Eye (tissue), 1 donor: ENCODE data around the gene ZNF248.
A peak's percentile ranks its signal among the peaks of the same experiment; 100 is the strongest.
"Not testable (repeated sequence)": the region's sequence is repeated elsewhere in the genome, so short reads cannot be mapped to it uniquely, and the experiment has no call there.

Experiments
- DNase-seq: peaks from one replicate; pipeline ENCODE4 v3.0.0-alpha.2; 2015

Gene ZNF248

DNA sequence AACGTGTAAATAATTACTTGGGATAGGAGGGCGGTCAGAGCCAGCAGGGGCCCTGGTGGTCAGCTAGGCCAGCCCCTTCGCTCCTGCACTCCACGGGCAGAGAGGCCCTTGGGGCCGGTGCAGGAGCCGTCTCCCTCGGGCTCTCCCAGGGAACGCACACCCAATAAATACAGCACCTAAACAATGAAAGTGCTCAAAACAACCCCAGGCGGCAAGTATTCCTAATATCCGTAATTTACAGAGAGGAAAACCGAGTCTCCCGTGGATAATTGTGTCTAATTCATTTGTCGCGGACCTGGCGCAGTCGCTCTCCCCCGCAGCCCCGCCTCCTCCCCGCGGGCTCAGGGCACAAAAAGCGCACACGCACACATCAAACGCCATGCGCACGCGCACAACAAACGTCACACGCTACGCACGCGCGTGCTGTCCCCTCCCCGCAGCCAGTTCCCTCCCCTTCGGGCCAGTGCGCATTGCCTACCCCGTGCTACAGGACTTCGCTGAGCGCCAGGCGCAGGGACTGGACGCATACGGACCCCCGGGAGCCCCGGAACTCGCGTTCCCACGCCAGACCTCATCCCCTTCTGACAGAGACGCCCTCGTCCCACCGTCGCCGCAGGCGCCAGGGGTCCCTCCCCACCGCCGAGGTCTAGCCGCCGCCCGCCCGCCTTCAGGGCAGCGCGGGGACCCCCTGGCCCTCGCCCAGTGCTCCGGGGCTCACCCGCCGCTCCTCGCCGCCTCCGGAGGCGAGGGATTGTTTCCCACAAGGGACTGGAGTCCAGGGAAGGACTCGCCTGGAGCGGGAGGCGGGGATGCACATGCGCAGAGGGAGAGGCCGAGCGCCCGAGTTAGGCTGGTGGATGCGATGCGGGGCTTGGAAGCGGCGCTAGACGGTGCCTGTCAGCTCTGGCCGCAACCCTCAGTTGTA lies at the start of gene ZNF248:
Gene ZNF248 (minus strand): TSS at position 324 of the 925 bp plus-strand sequence. CDS start 1,300 bp downstream, outside the sequence.
- DNase-seq: peak; percentile 99

DNA sequence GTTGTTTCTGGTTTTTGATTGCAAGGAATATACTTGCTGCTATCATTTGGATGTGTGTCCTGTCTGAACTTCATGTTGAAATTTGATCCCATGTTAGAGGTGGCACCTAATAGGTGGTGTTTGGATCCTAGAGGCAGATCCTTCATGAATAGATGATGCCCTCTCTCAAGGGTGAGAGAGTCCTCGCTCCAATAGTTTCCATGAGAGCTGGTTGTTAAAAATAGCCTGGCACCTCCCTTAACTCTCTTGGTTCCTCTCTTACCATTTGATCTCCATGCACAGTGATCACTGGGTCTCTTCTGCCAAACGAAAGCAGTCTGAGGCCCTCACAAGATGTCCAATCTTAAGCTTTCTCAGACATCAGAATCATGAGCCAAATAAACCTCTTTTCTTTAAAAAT lies 49.0 kb upstream of the ZNF248 start:
- DNase-seq: no peak

GRCh38 chr10:37896436-37896835 lies 39.0 kb upstream of the ZNF248 start:
- DNase-seq: no peak

GRCh38 chr10:37895674-37896073 lies 38.3 kb upstream of the ZNF248 start:
- DNase-seq: no peak

DNA sequence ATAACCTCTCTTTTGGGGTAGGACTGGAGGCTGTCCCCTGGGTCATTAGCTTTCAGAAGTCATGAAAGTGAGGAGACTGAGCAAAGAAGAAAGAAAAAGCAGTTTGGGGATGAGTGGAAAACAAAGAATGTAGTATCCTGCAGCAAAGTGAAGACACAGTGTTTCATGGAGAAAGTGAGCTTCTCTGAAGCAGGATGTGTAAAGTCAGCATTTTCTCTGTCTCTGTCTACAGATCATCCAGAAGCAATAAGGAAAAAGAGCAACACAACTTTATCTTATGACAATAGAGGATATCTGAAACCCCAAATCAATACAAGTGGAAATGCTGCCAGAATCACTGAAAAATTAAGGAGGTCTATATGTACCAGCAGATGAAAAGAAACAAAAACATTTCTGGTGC lies 28.4 kb upstream of the ZNF248 start:
- DNase-seq: no peak

DNA sequence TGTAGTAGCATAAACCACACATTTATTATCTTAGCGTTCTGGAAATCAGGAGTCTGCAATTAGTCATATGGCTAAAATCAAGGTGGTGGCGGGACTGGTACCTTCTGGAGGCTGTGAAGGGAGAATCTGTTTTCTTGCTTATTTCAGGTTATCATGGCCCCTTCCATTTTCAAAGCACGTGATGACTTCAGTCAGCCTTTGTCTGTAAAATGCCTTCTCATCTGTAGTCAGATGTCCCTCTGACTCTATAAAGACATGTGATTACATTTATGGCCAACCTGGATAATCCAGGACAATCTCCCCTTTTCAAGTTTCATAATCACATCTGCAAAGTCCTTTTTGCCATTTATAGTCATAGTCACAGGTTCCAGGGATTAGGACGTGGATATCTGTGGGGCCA lies 15.5 kb upstream of the ZNF248 start:
- no peak for DNase-seq

- no peak for DNase-seq
These were observed 14.9 kb upstream of the ZNF248 start for GRCh38 chr10:37872283-37872682.

DNA sequence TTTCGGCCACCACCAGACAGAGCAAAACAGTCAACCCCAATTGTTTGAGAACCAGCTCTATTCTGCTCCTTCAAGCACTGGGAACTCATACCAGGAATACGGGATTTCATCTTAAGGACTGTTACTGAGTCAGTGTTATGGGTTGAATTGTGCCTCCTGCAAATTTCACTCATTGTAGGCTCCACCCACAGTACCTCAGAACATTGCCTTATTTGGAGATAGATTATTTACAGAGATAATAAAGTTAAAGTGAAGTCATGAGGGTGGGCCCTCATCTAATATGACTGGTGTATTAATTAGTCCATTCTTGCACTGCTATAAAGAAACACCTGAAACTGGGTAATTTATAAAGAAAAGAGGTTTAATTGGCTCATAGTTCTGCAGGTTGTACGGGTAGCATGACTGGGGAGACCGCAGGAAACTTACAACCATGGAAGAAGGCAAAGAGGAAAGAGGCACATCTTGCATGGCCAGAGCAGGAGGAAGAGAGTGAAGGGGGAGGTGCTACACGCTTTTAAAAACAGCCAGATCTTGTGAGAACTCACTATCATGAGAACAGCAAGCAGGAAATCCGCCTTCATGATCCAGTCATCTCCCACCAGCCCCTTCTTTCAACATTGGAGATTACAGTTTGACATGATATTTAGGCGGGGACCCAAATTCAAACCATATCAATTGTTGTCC lies 14.3 kb upstream of the ZNF248 start:
- no peak for DNase-seq

DNA sequence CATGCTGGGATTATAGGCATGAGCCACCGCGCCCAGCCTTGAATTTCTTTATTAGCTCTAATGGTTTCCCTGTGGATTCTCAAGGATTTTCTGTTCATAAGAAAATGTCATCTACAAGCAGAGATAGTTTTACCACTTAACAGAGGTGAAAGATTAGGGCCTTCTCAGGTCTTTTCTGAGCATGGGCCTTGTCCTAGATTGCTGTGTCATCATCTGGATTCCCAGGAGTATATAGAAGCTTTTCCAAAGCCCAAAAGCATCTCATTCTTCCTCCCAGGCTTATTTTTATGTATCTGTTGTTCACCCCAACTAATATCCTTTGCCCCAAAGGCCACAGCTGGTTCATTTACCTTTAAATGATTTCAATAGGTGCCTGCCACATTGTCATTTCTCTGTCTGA lies 13.7 kb upstream of the ZNF248 start:
- no peak for DNase-seq

- DNase-seq: no peak
These were observed 11.4 kb upstream of the ZNF248 start for GRCh38 chr10:37868796-37869195.

GRCh38 chr10:37865957-37866803 lies 8.8 kb upstream of the ZNF248 start:
- no peak for DNase-seq

- DNase-seq: no peak
These were observed 7.9 kb upstream of the ZNF248 start for GRCh38 chr10:37865264-37865663.

- DNase-seq: no peak
These were observed 3.2 kb upstream of the ZNF248 start for GRCh38 chr10:37860494-37861190.

DNA sequence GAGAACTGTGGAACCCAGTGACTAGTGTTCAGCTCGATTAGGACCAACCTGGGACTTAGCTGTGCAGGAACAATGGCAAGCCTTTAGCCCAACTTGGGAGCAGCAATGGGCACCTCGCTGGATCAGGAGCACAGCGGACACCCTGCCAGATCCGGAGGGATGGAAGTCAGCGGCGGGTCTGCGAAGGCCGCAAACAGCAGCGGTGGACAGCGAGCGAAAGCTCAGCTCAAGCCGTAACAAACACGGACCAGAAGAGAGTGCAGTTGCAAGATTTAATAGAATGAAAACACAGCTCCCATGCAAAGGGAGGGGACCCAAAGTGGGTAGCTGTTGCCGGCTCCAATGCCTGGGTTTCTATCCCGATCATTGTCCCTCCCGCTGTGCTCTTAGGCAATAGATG lies 1.9 kb upstream of the ZNF248 start:
- not testable (repeated sequence) for DNase-seq

DNA sequence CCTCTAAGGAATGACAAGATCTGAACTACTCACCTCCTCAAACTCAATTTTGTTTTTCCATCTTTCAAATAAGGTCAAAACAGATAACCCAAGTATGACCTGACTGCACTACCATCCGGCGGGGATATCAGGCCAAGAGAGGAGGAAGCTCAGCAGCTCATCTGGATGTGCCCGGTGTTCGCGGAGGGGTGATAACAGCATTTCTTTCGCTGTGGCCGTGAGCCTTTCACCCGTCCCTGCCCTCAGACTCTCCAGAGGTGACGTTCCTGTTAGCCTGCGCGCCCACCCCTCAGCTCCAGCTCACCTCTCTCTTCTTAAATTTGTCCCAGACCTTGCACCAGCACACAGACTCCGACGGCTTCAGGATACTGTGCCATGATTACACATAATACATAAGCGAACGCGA lies 526 bp downstream of the ZNF248 start:
- DNase-seq: no peak

GRCh38 chr10:37855636-37856035 lies 1.8 kb downstream of the ZNF248 start:
- DNase-seq: peak; percentile 51

DNA sequence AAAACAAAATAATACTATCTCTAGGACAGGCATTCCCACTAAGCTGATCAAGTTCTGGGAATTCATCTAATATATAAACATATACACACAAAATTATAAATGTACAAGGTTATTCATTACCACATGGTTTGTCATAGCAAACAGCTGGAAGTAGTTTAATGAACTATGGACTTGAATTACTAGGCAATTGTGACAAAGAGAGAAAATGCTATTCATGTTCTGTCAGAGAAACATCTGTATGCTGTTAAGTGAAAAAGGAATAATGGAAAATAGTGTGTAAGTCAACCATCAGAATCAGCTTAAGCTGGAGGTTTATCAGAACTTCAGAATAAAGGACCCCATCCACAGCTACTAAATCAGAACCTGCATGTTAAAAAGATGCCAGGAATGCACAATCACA lies 2.8 kb downstream of the ZNF248 start:
- DNase-seq: peak; percentile 32

- no peak for DNase-seq
These were observed 12.8 kb downstream of the ZNF248 start for GRCh38 chr10:37844644-37845043.

- DNase-seq: no peak
These were observed 18.2 kb downstream of the ZNF248 start for GRCh38 chr10:37839243-37839642.

- DNase-seq: no peak
These were observed 25.7 kb downstream of the ZNF248 start for GRCh38 chr10:37831495-37832333.

- no peak for DNase-seq
These were observed 30.6 kb downstream of the ZNF248 start for GRCh38 chr10:37826806-37827205.

DNA sequence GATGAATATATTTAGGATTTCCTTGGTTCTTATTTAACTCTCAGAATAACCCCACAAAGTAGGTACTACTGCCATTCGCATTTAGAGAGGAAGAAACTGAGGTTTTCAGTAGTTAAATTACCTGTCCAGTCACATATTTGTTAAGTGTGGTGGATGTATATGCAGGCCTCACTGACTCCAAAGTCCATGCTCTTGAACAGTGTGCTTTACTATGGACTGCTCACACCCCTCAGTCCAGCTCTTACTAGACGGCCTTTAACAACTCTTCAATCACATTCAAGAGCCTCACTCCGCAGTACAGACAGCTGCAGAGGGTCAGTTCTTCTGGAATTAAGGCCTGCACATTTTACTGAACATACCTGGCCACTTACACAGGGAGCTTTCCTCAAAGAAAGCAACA lies 36.2 kb downstream of the ZNF248 start:
- no peak for DNase-seq
